Calu3 (cell line): Measurements from ENCODE around the gene TSPAN5. TPM values are rescaled to one million over a fixed set of nuclear protein-coding genes. Genes with fewer than 3 reads are reported as not detected.

Experiments
- BruUV-seq: library from RNA; stranded (reverse); fragments of 400-500 nt; replicated peaks from 2 replicates; lab custom pipeline; 2021; lab: Mats Ljungman, UMichigan
- CTCF ChIA-PET: fragments of 300-600 bp; sonication (Branson Sonifier 250); formaldehyde crosslinking; loops from one replicate; lab custom pipeline; 2022; ENCODE audit warnings: antibody characterized with exemption; lab: Charles Lee
- DNase-seq: peaks from one replicate; pipeline ENCODE4 v3.0.0; 2022
- H3K27ac Mint-ChIP-seq: one replicate; pipeline ENCODE4 v1.8.0; 2022; ENCODE audit warnings: mixed read lengths; ENCODE audit not compliant: unreplicated experiment
- H3K27me3 Mint-ChIP-seq: one replicate; pipeline ENCODE4 v1.8.0; 2022; ENCODE audit warnings: mixed read lengths; ENCODE audit not compliant: unreplicated experiment
- H3K36me3 Mint-ChIP-seq: one replicate; pipeline ENCODE4 v1.8.0; 2022; ENCODE audit warnings: mild to moderate bottlenecking, moderate library complexity, mixed read lengths; ENCODE audit not compliant: insufficient read depth, unreplicated experiment
- H3K4me1 Mint-ChIP-seq: one replicate; pipeline ENCODE4 v1.8.0; 2022; ENCODE audit warnings: mild to moderate bottlenecking, low read depth, mixed read lengths; ENCODE audit not compliant: unreplicated experiment
- H3K4me3 Mint-ChIP-seq: one replicate; pipeline ENCODE4 v1.8.0; 2022; ENCODE audit warnings: mild to moderate bottlenecking, low read depth, moderate library complexity, mixed read lengths; ENCODE audit not compliant: unreplicated experiment
- H3K9me3 Mint-ChIP-seq: one replicate; pipeline ENCODE4 v1.8.0; 2022; ENCODE audit warnings: low read depth, mixed read lengths; ENCODE audit not compliant: unreplicated experiment
- intact Hi-C: fragments of 100-400 bp; cut with micrococcal nuclease; formaldehyde crosslinking; loops from one replicate; pipeline ENCODE4 v1.10.0; 2022; ENCODE audit not compliant: unreplicated experiment
- total RNA-seq: library from RNA; stranded (reverse); gene quantifications from 2 replicates; pipeline ENCODE4 v1.2.3, GENCODE V29; 2022
- TF ChIP-seq, protein P1 (sequence below): fragments of 200-600 bp; IDR thresholded peaks from one replicate; pipeline ENCODE4 v1.8.0; 2022; ENCODE audit warnings: antibody characterized with exemption; ENCODE audit not compliant: unreplicated experiment

TSPAN5 gene
- total RNA-seq, 1 experiment from 2014 or later = 4.8 TPM

DNA sequence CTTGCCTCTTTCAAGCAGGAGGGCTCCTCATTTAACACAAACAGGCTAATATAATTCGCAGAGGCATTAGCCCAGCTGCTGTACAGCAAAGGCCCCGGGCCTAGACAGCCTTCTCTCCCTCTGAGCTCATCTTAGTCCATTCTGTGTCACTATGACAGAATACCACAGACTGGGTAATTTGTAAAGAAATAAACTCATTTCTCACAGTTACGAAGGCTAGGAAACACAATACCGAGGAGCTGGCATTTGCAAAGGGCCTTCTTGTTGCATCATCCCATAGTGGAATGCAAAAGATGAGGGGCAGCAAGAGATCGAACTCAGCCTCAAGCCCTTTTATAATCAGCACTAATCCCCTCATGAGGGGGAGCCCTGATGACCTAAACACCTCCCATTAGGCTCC, 48.5 kb downstream of the TSPAN5 start:
- Mint-ChIP-seq H3K4me1 (no peaks in the 10 kb centered on the region), H3K27ac (no peak overlapping the region), H3K4me3 (no peak overlapping the region), H3K27me3 (no peaks in the 10 kb centered on the region), H3K36me3 (no peaks in the 10 kb centered on the region), H3K9me3 (no peaks in the 10 kb centered on the region)
- no peak for DNase-seq
- intact Hi-C loops = no loop called here
- TF ChIP-seq, protein P1, sequence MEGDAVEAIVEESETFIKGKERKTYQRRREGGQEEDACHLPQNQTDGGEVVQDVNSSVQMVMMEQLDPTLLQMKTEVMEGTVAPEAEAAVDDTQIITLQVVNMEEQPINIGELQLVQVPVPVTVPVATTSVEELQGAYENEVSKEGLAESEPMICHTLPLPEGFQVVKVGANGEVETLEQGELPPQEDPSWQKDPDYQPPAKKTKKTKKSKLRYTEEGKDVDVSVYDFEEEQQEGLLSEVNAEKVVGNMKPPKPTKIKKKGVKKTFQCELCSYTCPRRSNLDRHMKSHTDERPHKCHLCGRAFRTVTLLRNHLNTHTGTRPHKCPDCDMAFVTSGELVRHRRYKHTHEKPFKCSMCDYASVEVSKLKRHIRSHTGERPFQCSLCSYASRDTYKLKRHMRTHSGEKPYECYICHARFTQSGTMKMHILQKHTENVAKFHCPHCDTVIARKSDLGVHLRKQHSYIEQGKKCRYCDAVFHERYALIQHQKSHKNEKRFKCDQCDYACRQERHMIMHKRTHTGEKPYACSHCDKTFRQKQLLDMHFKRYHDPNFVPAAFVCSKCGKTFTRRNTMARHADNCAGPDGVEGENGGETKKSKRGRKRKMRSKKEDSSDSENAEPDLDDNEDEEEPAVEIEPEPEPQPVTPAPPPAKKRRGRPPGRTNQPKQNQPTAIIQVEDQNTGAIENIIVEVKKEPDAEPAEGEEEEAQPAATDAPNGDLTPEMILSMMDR = no peak
- no TSS peak for BruUV-seq
- CTCF ChIA-PET = no interaction called here

DNA sequence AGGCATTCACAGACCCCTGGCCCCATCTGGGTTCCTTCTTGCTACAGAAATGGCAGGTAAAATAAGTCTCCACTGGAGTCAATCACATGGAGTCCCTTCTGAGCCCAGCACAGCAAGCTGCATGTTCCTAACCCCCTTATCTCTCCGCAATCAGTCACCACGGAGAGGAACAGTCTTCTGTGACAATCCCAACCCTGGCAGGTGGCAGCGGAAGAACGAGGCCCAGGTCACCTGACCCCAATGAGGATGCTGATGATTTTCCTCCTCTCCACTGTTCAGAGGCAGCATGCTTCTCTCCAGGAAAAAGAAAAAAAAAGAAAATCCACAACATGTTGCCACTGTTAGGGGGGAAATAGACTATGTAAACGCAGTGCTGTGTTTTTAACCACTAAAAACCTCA, 50.1 kb downstream of the TSPAN5 start:
- TF ChIP-seq, protein P1 = no peak
- Mint-ChIP-seq H3K36me3 (no peaks in the 10 kb centered on the region), H3K4me1 (no peaks in the 10 kb centered on the region), H3K27ac (no peak overlapping the region), H3K4me3 (no peak overlapping the region), H3K27me3 (no peaks in the 10 kb centered on the region), H3K9me3 (no peaks in the 10 kb centered on the region)
- intact Hi-C loops = no loop called here
- DNase-seq = no peak
- no TSS peak for BruUV-seq
- CTCF ChIA-PET = no interaction called here

DNA sequence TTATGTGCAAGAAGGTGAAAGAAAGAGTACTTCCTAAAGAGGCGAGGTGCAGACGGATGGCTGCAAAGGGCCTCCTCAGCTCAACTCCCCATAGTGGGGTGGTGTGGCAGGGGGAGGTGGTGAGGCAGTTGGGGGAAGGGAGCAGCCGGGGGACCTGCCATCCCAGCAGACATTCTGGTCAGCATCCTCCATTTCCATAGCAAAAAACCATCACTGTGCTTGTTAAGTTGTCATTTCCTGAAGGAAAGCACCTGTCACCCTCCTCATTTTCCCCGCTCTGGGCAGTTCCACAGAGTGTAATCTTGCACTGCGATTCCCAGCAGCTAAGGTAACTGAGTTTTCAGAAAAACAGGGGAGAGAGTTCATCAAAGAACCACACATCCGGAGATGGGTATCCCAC, 51.5 kb downstream of the TSPAN5 start:
- intact Hi-C loops = no loop called here

DNA sequence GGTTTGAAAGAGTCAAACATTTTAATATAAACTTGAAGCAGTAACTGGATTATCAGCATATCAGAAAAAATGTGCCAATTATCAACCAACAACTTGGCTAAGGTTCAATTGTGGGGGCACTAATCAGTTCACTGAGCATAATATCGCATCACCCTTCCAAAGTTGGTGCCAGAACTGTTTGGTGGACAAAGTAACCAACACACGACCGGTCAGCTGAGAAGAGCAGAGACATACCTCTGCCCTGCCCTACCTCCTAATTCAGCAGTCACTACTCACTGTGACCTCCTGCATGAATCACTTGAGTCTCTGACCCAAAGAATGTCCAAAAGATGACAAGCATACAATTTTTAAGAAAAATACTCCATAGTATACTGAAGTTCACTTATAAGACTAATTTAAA, 53.2 kb downstream of the TSPAN5 start:
- Mint-ChIP-seq H3K9me3 (no peaks in the 10 kb centered on the region), H3K4me1 (peaks cover 8% of the 10 kb centered on the region), H3K27ac (no peak overlapping the region), H3K4me3 (no peak overlapping the region), H3K36me3 (no peaks in the 10 kb centered on the region), H3K27me3 (no peaks in the 10 kb centered on the region)
- intact Hi-C loops = no loop called here
- TF ChIP-seq, protein P1 = no peak
- no peak for DNase-seq
- no TSS peak for BruUV-seq
- CTCF ChIA-PET = no interaction called here

More for the DNA sequence above, 51.5 kb downstream of the TSPAN5 start:
- no peak overlapping the region for H3K27ac Mint-ChIP-seq
- TF ChIP-seq, protein P1 = no peak
- DNase-seq = no peak
- CTCF ChIA-PET = interaction anchor here (0.6 kb wide), 1 partner anchor 51 kb away, joined by 4 read pairs; no protein-coding TSS in a partner anchor
- no TSS peak for BruUV-seq
- H3K4me3 Mint-ChIP-seq = no peak overlapping the region
- no peaks in the 10 kb centered on the region for H3K27me3 Mint-ChIP-seq
- peaks cover 1% of the 10 kb centered on the region for H3K4me1 Mint-ChIP-seq
- no peaks in the 10 kb centered on the region for H3K9me3 Mint-ChIP-seq
- no peaks in the 10 kb centered on the region for H3K36me3 Mint-ChIP-seq
